VCaP (cell line): ENCODE results near the gene RFX2.
"Not testable (repeated sequence)": the region's sequence is repeated elsewhere in the genome, so short reads cannot be mapped to it uniquely, and the experiment has no call there.

ENCODE experiments used
- H3K27ac ChIP-seq: fragments of 450-650 bp; 2 replicates; pipeline ENCODE4 v1.5.1; 2017
- TF ChIP-seq, protein P1 (sequence below): fragments of 450-650 bp; conservative IDR thresholded peaks from 2 replicates; pipeline ENCODE4 v1.5.1; 2017; ENCODE audit warnings: mild to moderate bottlenecking, moderate library complexity

The RFX2 gene

GRCh38 chr19:5990289-5990797 lies 120.0 kb downstream of the RFX2 start:
- TF ChIP-seq, protein P1, sequence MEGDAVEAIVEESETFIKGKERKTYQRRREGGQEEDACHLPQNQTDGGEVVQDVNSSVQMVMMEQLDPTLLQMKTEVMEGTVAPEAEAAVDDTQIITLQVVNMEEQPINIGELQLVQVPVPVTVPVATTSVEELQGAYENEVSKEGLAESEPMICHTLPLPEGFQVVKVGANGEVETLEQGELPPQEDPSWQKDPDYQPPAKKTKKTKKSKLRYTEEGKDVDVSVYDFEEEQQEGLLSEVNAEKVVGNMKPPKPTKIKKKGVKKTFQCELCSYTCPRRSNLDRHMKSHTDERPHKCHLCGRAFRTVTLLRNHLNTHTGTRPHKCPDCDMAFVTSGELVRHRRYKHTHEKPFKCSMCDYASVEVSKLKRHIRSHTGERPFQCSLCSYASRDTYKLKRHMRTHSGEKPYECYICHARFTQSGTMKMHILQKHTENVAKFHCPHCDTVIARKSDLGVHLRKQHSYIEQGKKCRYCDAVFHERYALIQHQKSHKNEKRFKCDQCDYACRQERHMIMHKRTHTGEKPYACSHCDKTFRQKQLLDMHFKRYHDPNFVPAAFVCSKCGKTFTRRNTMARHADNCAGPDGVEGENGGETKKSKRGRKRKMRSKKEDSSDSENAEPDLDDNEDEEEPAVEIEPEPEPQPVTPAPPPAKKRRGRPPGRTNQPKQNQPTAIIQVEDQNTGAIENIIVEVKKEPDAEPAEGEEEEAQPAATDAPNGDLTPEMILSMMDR: no peak
- H3K27ac ChIP-seq: no peak overlapping the region

GRCh38 chr19:5989388-5990074 lies 120.8 kb downstream of the RFX2 start:
- H3K27ac ChIP-seq: no peak overlapping the region

DNA sequence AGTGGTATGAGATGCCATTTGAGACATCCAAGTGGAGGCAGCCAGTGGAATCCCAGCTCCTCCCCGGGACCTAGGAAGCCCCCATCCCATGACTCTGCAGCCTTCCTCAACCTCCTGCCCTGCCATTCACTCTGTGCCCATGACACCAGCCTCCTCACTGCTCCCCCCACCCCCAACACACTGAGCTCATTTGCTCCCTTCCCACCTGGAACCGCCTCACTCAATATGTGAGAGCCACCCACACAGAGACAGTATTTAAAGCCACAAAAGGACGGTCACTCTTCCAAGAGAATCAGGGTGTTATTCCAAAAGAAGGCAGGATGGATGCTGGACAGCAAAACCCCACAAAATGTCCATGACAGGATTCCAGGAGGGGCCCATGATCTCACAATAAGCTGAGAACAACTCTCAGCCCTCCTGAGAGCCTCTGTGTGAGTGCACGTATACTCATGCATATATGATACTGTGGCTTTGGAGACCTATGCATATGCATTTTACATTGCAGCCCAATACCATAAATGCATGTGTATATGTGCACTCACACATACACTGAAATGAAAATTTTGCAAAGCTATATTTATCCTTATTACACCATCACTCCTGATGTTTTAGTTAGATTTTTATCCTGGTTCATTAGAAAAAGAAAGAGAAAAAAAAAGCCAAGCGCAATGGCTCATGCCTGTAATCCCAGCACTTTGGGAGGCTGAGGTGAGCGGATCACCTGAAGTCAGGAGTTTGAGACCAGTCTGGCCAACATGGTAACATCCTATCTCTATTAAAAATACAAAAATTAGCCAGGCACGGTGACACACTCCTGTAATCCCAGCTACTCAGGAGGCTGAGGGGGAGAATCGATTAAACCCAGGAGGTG lies 121.5 kb downstream of the RFX2 start:
- no peak overlapping the region; the same call in 1 of the 2 replicates for H3K27ac ChIP-seq
- TF ChIP-seq, protein P1: no peak

More at GRCh38 chr19:5989388-5990074, 120.8 kb downstream of the RFX2 start:
- TF ChIP-seq, protein P1: no peak

- TF ChIP-seq, protein P1: peak; percentile 85
- H3K27ac ChIP-seq: peak overlapping the region; percentile 64
These were observed 123.1 kb downstream of the RFX2 start for GRCh38 chr19:5987077-5987818.

- not testable (repeated sequence) for H3K27ac ChIP-seq
These were observed 124.5 kb downstream of the RFX2 start for GRCh38 chr19:5985837-5986236.

- H3K27ac ChIP-seq: no peak overlapping the region
- TF ChIP-seq, protein P1: no peak
These were observed 125.1 kb downstream of the RFX2 start for GRCh38 chr19:5985098-5985783.

DNA sequence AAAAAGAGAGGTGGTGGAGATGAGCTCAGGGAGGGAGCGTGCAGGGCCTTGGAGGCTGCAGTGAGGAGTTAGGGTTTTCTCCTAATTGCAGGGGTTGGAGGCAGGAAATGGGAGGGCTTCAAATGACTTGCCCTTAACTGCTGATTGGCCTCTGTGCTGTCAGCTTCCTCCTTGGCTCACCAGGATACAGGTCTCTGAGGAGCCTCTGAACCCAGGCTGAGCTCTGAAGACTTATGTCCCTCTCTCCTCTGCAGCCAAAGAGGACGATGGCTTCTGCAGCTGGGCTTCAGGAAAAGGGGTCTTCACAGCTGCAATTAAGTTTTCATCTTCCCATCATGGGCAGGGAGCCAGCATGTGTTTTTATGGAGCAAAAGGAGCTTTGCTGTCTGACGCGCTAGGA lies 125.7 kb downstream of the RFX2 start:
- H3K27ac ChIP-seq: no peak overlapping the region
- TF ChIP-seq, protein P1: no peak
